H1 (cell line): ENCODE results near the gene SCN8A. TPM values are rescaled to one million over a fixed set of nuclear protein-coding genes. Genes with fewer than 3 reads are reported as not detected.

ENCODE experiments used
- CTCF ChIA-PET: fragments of 300-600 bp; sonication (Branson Sonifier 250); formaldehyde crosslinking; loops from one replicate; lab custom pipeline; 2021; ENCODE audit not compliant: partially characterized antibody; lab: Charles Lee
- POLR2A ChIA-PET: fragments of 300-600 bp; sonication (Branson Sonifier 250); formaldehyde crosslinking; loops from one replicate; lab custom pipeline; 2021; ENCODE audit warnings: inconsistent platforms; ENCODE audit not compliant: partially characterized antibody; lab: Charles Lee
- DNase-seq, 2 experiments: peaks; one replicate each; pipeline versions ENCODE4 v3.0.0 to v3.0.0-alpha.2; 2010 to 2022; ENCODE audit warnings: low spot score in 2 of 2, low read depth in 1 of 2, mixed read lengths in 1 of 2
- FAIRE-seq: peaks from 2 replicates; lab custom pipeline; 2011; peaks lifted over from hg19 to GRCh38; lab: Jason Lieb, UNC
- H2AFZ ChIP-seq: 2 replicates; pipeline ENCODE4 v1.8.1; 2012; ENCODE audit warnings: low read length, inconsistent platforms
- H2AK5ac ChIP-seq: 2 replicates; pipeline ENCODE4 v1.6.1; 2013; ENCODE audit warnings: low read depth, low read length
- H2BK120ac ChIP-seq: replicated peaks from 2 replicates; pipeline ENCODE3; 2013; ENCODE audit warnings: low read depth, low read length, inconsistent platforms
- H2BK12ac ChIP-seq: 2 replicates; pipeline ENCODE4 v1.6.1; 2013; ENCODE audit warnings: low read depth, low read length
- H2BK15ac ChIP-seq: 2 replicates; pipeline ENCODE4 v1.6.1; 2013; ENCODE audit warnings: low read length
- H2BK20ac ChIP-seq: 2 replicates; pipeline ENCODE4 v1.6.1; 2013; ENCODE audit warnings: low read length
- H2BK5ac ChIP-seq: 2 replicates; pipeline ENCODE4 v1.6.1; 2013; ENCODE audit warnings: low read depth, low read length
- H3K14ac ChIP-seq: 2 replicates; pipeline ENCODE4 v1.6.1; 2013; ENCODE audit warnings: inconsistent platforms; ENCODE audit not compliant: insufficient read length
- H3K18ac ChIP-seq: 2 replicates; pipeline ENCODE4 v1.6.1; 2013; ENCODE audit warnings: low read length; ENCODE audit errors: extremely low read depth
- H3K23ac ChIP-seq: 2 replicates; pipeline ENCODE4 v1.6.1; 2013; ENCODE audit warnings: inconsistent platforms; ENCODE audit not compliant: insufficient read length
- H3K23me2 ChIP-seq: 2 replicates; pipeline ENCODE4 v1.6.1; 2013; ENCODE audit warnings: low read depth, low read length
- H3K27ac ChIP-seq: 2 replicates; pipeline ENCODE4 v1.6.1; 2011; ENCODE audit warnings: low read depth, low read length, inconsistent platforms
- H3K27me3 ChIP-seq, 4 experiments: replicated peaks in 1 of 4; 1 replicate in 1 of 4; 2 replicates in 3 of 4; pipeline versions ENCODE4 v1.6.1 to v1.8.1; 2011 to 2013; ENCODE audit warnings: low read length in 3 of 4, mild to moderate bottlenecking in 3 of 4, inconsistent platforms in 2 of 4, mixed read lengths in 2 of 4, moderate library complexity in 1 of 4; ENCODE audit not compliant: control insufficient read depth in 3 of 4, insufficient read depth in 3 of 4; ENCODE audit errors: extremely low read depth in 1 of 4
- H3K36me3 ChIP-seq, 4 experiments: 2 replicates each; pipeline versions ENCODE4 v1.6.1 to v1.8.1; 2011 to 2013; ENCODE audit warnings: mild to moderate bottlenecking in 4 of 4, low read length in 3 of 4, moderate library complexity in 2 of 4, control low read depth in 1 of 4, inconsistent platforms in 1 of 4; ENCODE audit not compliant: insufficient read depth in 4 of 4, control insufficient read depth in 2 of 4
- H3K4ac ChIP-seq: replicated peaks from 2 replicates; pipeline ENCODE3; 2013; ENCODE audit warnings: low read length, low read depth, mixed read lengths, inconsistent platforms; ENCODE audit not compliant: insufficient read length
- H3K4me1 ChIP-seq, 4 experiments: replicated peaks in 1 of 4; 1 replicate in 1 of 4; 2 replicates in 3 of 4; pipeline versions ENCODE4 v1.6.1 to v1.8.1; 2011 to 2013; ENCODE audit warnings: low read length in 3 of 4, inconsistent platforms in 2 of 4, mixed read lengths in 1 of 4; ENCODE audit not compliant: insufficient read depth in 4 of 4, control insufficient read depth in 3 of 4
- H3K4me2 ChIP-seq, 2 experiments: 2 replicates each; pipeline versions ENCODE4 v1.6.1 to v1.8.1; 2011 to 2013; ENCODE audit warnings: low read depth in 2 of 2, low read length in 2 of 2, control low read depth in 1 of 2, inconsistent platforms in 1 of 2, mild to moderate bottlenecking in 1 of 2; ENCODE audit not compliant: insufficient read depth in 1 of 2
- H3K4me3 ChIP-seq, 4 experiments: fragments of 200-600, 300-600 bp in 1 of 4; sonication (generic), shearing (Covaris generic), sonication (Bioruptor Twin) in 1 of 4; 2 replicates each; pipeline versions ENCODE4 v1.5.1 to v1.8.1; 2011 to 2016; ENCODE audit warnings: low read length in 4 of 4, low read depth in 3 of 4, control low read depth in 2 of 4, inconsistent platforms in 2 of 4, mild to moderate bottlenecking in 2 of 4, mixed read lengths in 1 of 4, moderate library complexity in 1 of 4; ENCODE audit not compliant: insufficient read depth in 2 of 4; ENCODE audit errors: extremely low read depth in 1 of 4
- H3K56ac ChIP-seq: replicated peaks from 2 replicates; pipeline ENCODE3; 2013; ENCODE audit warnings: low read depth, mild to moderate bottlenecking, mixed read lengths, low read length, inconsistent platforms; ENCODE audit not compliant: insufficient read length
- H3K79me1 ChIP-seq: 2 replicates; pipeline ENCODE4 v1.6.1; 2013; ENCODE audit warnings: low read depth, low read length, control low read depth
- H3K79me2 ChIP-seq, 2 experiments: 2 replicates each; pipeline versions ENCODE4 v1.6.1 to v1.8.1; 2012 to 2013; ENCODE audit warnings: low read length in 2 of 2, mild to moderate bottlenecking in 2 of 2, inconsistent platforms in 1 of 2; ENCODE audit not compliant: insufficient read depth in 2 of 2, control insufficient read depth in 1 of 2
- H3K9ac ChIP-seq, 4 experiments: replicated peaks in 1 of 4; 1 replicate in 1 of 4; 2 replicates in 3 of 4; pipeline versions ENCODE4 v1.6.1 to v1.8.1; 2011 to 2013; ENCODE audit warnings: low read depth in 3 of 4, low read length in 3 of 4, control low read depth in 2 of 4, mild to moderate bottlenecking in 2 of 4, moderate library complexity in 2 of 4, inconsistent platforms in 1 of 4; ENCODE audit errors: extremely low read depth in 1 of 4
- H3K9me3 ChIP-seq, 2 experiments: 2 replicates each; pipeline versions ENCODE4 v1.6.1 to v1.8.1; 2012 to 2013; ENCODE audit warnings: mild to moderate bottlenecking in 2 of 2, moderate library complexity in 2 of 2, control low read depth in 1 of 2, inconsistent platforms in 1 of 2, low read depth in 1 of 2, low read length in 1 of 2, mixed read lengths in 1 of 2; ENCODE audit not compliant: insufficient read depth in 2 of 2
- H4K20me1 ChIP-seq, 2 experiments: replicated peaks in 1 of 2; 2 replicates each; pipeline versions ENCODE3 to v1.8.1; 2011 to 2013; ENCODE audit warnings: inconsistent platforms in 2 of 2, low read length in 2 of 2, mild to moderate bottlenecking in 1 of 2; ENCODE audit not compliant: insufficient read depth in 2 of 2, control insufficient read depth in 1 of 2
- H4K5ac ChIP-seq: 2 replicates; pipeline ENCODE4 v1.6.1; 2013; ENCODE audit warnings: low read length, low read depth, mixed read lengths, inconsistent platforms; ENCODE audit not compliant: insufficient read length
- H4K8ac ChIP-seq: 2 replicates; pipeline ENCODE4 v1.8.0; 2013; ENCODE audit warnings: mild to moderate bottlenecking, moderate library complexity, low read length, inconsistent platforms; ENCODE audit not compliant: insufficient read depth; ENCODE audit errors: extremely low read depth
- H4K91ac ChIP-seq: replicated peaks from 2 replicates; pipeline ENCODE3; 2013; ENCODE audit warnings: low read length, mixed read lengths, inconsistent platforms; ENCODE audit not compliant: insufficient read length
- WGBS, 2 experiments: shearing (Covaris generic) in 1 of 2; methylation state at CpG; one replicate each; pipeline versions ENCODE4 v1.1.6 to v1.1.7; 2013 to 2015; ENCODE audit warnings: low lambda C conversion rate in 2 of 2, mixed read lengths in 2 of 2, inconsistent platforms in 1 of 2, low coverage in 1 of 2, missing lambda C conversion rate in 1 of 2; ENCODE audit not compliant: insufficient replicate concordance in 2 of 2, insufficient coverage in 1 of 2, insufficient read length in 1 of 2; ENCODE audit errors: extremely low coverage in 1 of 2, missing lambda C conversion rate in 1 of 2; 5-methylcytosine and 5-hydroxymethylcytosine counted together
- polyA plus RNA-seq, 7 experiments: library from polyadenylated mRNA; depleted of rRNA in 3 of 7; stranded (reverse) in 5 of 7; unstranded in 2 of 7; fragments of >200 nt in 5 of 7; fragments of 200-250 nt in 2 of 7; gene quantifications; 1 replicate in 5 of 7; 2 replicates in 1 of 7; 4 replicates in 1 of 7; pipeline versions ENCODE4 v1.2.1 to v1.2.3, GENCODE V29; 2011 to 2013; ENCODE audit warnings: missing spikeins in 2 of 7, mixed read lengths in 2 of 7
- total RNA-seq: library from RNA; stranded (reverse); fragmentation: NEBNext Ultra II Directional; extraction: Animal tissue kit (Norgen Biotek cat#: 25700); gene quantifications from 2 replicates; pipeline ENCODE4 v1.2.1, GENCODE V29; 2021
- TF ChIP-seq, protein P1 (sequence below), 3 experiments: IDR thresholded peaks; 1 replicate in 2 of 3; 2 replicates in 1 of 3; pipeline versions ENCODE4 v1.5.1 to v1.6.1; 2011; ENCODE audit warnings: low read length in 3 of 3, mild to moderate bottlenecking in 3 of 3, inconsistent platforms in 2 of 3, low read depth in 1 of 3, moderate library complexity in 1 of 3; ENCODE audit not compliant: insufficient read depth in 1 of 3; ENCODE audit errors: control extremely low read depth in 1 of 3

The SCN8A gene
- total and polyA plus RNA-seq, 2 of the 8 experiments (the other 6 are each of a cell fraction or from before 2014, with no cell fraction given): 6.3 to 10.7 TPM

GRCh38 chr12:51647647-51648046, 56.6 kb downstream of the SCN8A start:
- H3K27me3 ChIP-seq: no peaks in the 10 kb centered on the region
- no peak overlapping the region for H3K27ac ChIP-seq
- no peak overlapping the region for H2BK20ac ChIP-seq
- no peak overlapping the region for H2BK12ac ChIP-seq
- no peak overlapping the region for H2BK120ac ChIP-seq
- peaks cover 6 to 18% of the 10 kb centered on the region in 2 experiments; a peak in 3 of 4 replicates for H3K9me3 ChIP-seq
- DNase-seq (no peak), FAIRE-seq (no peak)
- H3K23me2 ChIP-seq: no peaks in the 10 kb centered on the region
- H3K4me3 ChIP-seq: no peak overlapping the region
- WGBS, 2 experiments: 92% methylated on average over 4 of the region's 4 CpGs; no CpG with 5 or more reads in 1 of the 2 experiments
- H3K4ac ChIP-seq: no peak overlapping the region
- H4K8ac ChIP-seq: no peak overlapping the region
- no peak overlapping the region for H2BK15ac ChIP-seq
- H4K91ac ChIP-seq: no peak overlapping the region
- CTCF ChIA-PET: interaction anchor here (1.7 kb wide), 1 partner anchor 11 kb away, joined by 7 read pairs; no protein-coding TSS in a partner anchor
- H2BK5ac ChIP-seq: no peak overlapping the region
- no peak overlapping the region for H2AFZ ChIP-seq
- H3K36me3 ChIP-seq: peaks cover 0 to 5% (median 0%) of the 10 kb centered on the region in 4 experiments; a peak in 1 of 8 replicates
- no peak overlapping the region for H2AK5ac ChIP-seq
- H3K4me2 ChIP-seq: no peak overlapping the region
- 0 out of 4 replicates have a peak, but pooled peaks cover 0 to 5% of the 10 kb centered on the region in 2 experiments for H3K79me2 ChIP-seq
- H3K14ac ChIP-seq: no peak overlapping the region
- no peak overlapping the region for H3K9ac ChIP-seq
- H4K5ac ChIP-seq: no peak overlapping the region
- H3K4me1 ChIP-seq: no peaks in the 10 kb centered on the region
- no peaks in the 10 kb centered on the region for H4K20me1 ChIP-seq
- no peak overlapping the region for H3K18ac ChIP-seq
- POLR2A ChIA-PET: no interaction called here
- H3K23ac ChIP-seq: no peak overlapping the region
- H3K79me1 ChIP-seq: no peaks in the 10 kb centered on the region; the same call in 1 of the 2 replicates
- no peak overlapping the region for H3K56ac ChIP-seq
- TF ChIP-seq, protein P1, sequence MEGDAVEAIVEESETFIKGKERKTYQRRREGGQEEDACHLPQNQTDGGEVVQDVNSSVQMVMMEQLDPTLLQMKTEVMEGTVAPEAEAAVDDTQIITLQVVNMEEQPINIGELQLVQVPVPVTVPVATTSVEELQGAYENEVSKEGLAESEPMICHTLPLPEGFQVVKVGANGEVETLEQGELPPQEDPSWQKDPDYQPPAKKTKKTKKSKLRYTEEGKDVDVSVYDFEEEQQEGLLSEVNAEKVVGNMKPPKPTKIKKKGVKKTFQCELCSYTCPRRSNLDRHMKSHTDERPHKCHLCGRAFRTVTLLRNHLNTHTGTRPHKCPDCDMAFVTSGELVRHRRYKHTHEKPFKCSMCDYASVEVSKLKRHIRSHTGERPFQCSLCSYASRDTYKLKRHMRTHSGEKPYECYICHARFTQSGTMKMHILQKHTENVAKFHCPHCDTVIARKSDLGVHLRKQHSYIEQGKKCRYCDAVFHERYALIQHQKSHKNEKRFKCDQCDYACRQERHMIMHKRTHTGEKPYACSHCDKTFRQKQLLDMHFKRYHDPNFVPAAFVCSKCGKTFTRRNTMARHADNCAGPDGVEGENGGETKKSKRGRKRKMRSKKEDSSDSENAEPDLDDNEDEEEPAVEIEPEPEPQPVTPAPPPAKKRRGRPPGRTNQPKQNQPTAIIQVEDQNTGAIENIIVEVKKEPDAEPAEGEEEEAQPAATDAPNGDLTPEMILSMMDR (IDR thresholded peaks at IDR 0.05; ENCODE audit: control extremely low read depth in 1 of 3, insufficient read depth in 1 of 3, low read depth in 1 of 3, low read length in 3 of 3): no peak
